ENCODE results near the gene UMODL1. TPM values are rescaled to one million over a fixed set of nuclear protein-coding genes. Genes with fewer than 3 reads are reported as not detected.

The UMODL1 gene
- polyA plus RNA-seq, 3 donors, result not detected

DNA sequence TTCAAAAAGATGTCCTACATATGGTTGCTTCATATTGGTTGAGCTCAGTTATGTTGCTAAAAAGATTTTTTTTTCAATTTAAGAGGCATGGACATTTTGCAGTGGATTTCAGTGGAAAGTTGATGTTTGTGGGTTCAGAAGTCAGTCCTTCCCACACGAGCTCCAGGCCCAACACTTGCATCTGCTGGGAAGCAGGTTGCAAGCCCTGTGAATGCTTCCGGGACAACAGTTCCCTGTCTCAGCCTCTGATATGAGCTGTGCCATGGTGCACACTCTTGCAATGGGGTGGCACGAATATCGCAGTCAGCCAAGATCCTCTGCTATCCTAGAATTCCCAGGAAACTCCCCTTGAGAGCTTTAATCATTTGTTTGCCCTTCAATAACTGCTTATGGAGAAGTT is 117.5 kb downstream of the UMODL1 start:
- Histone ChIP-seq H3K4me1 (ENCODE audit: control insufficient read depth in 1 of 2, insufficient read depth in 2 of 2, low read length in 2 of 2) (peaks cover 47 to 64% of the 10 kb centered on the region in 2 donors), H3K9me3 (replicated peaks in 1 of 2; ENCODE audit: control insufficient read depth in 1 of 2, insufficient read depth in 1 of 2, low read length in 2 of 2) (no peaks in the 10 kb centered on the region), H3K27ac (ENCODE audit: low read depth in 1 of 2, low read length in 2 of 2) (peak overlapping the region; percentile 86 to 91), H3K36me3 (replicated peaks in 1 of 2; ENCODE audit: control insufficient read depth in 1 of 2, insufficient read depth in 2 of 2, low read length in 2 of 2) (no peaks in the 10 kb centered on the region), H4K20me1 (ENCODE audit: insufficient read depth, low read length) (no peaks in the 10 kb centered on the region), H3K4me2 (replicated peaks; ENCODE audit: extremely low read depth, low read length, poor library complexity, severe bottlenecking) (peak overlapping the region; percentile 55), H3K4me3 (replicated peaks in 1 of 3; ENCODE audit: low read depth in 2 of 3, low read length in 3 of 3) (peak overlapping the region in 1 of 3 experiments; percentile 42), H3K9ac (ENCODE audit: insufficient read depth, low read length, poor library complexity, severe bottlenecking) (peak overlapping the region; percentile 53), H3K79me2 (ENCODE audit: insufficient read depth, low read length) (no peaks in the 10 kb centered on the region), H2AFZ (ENCODE audit: insufficient read depth, low read depth, low read length, poor library complexity, severe bottlenecking) (no peak overlapping the region), H3K27me3 (ENCODE audit: control insufficient read depth in 2 of 2, insufficient read depth in 2 of 2, low read length in 2 of 2) (no peaks in the 10 kb centered on the region)
- H3K9me3 Mint-ChIP-seq, result peaks cover 0 to 3% (median 0%) of the 10 kb centered on the region in 7 donors
- WGBS (ENCODE audit: insufficient coverage), result 45% methylated on average over 2 of the region's 4 CpGs
- peaks cover 0 to 12% of the 10 kb centered on the region in 2 donors for H3K36me3 Mint-ChIP-seq
- H3K27me3 Mint-ChIP-seq (ENCODE audit: low read depth in 3 of 3), result peaks cover 2 to 5% (median 3%) of the 10 kb centered on the region in 3 donors
- peak overlapping the region in 1 of 2 donors; percentile 52 for H3K4me3 Mint-ChIP-seq
- TF ChIP-seq, protein P1, sequence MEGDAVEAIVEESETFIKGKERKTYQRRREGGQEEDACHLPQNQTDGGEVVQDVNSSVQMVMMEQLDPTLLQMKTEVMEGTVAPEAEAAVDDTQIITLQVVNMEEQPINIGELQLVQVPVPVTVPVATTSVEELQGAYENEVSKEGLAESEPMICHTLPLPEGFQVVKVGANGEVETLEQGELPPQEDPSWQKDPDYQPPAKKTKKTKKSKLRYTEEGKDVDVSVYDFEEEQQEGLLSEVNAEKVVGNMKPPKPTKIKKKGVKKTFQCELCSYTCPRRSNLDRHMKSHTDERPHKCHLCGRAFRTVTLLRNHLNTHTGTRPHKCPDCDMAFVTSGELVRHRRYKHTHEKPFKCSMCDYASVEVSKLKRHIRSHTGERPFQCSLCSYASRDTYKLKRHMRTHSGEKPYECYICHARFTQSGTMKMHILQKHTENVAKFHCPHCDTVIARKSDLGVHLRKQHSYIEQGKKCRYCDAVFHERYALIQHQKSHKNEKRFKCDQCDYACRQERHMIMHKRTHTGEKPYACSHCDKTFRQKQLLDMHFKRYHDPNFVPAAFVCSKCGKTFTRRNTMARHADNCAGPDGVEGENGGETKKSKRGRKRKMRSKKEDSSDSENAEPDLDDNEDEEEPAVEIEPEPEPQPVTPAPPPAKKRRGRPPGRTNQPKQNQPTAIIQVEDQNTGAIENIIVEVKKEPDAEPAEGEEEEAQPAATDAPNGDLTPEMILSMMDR (IDR thresholded peaks at IDR 0.05), result no peak
- intact Hi-C loops (cut with micrococcal nuclease), result no loop called here
- DNase-seq, result no peak
- H3K27ac Mint-ChIP-seq, result peak overlapping the region; percentile 94 to 98 (median 98)
- peaks cover 71% of the 10 kb centered on the region for H3K4me1 Mint-ChIP-seq

DNA sequence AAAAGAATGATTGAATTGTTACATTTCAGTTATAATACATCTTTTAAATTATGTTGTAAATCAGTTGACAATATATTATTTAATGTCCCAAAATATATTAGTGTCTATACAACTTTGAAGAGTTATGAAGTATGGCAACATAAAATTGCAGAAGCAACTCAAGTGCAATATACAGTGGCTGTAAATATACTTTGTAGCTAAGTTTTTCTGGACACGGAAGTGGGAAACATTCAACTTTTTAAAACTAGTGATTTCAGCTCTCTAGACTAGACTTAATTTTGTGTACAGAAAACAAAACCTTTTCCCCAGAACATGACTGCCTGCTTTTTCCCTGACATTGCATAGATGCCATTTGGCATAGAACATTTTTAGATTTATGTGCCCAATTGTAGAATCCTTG is 118.3 kb downstream of the UMODL1 start:
- Mint-ChIP-seq H3K4me1 (peaks cover 77% of the 10 kb centered on the region), H3K27me3 (ENCODE audit: low read depth in 3 of 3) (peaks cover 2 to 5% (median 3%) of the 10 kb centered on the region in 3 donors), H3K9me3 (peaks cover 0 to 3% (median 0%) of the 10 kb centered on the region in 7 donors), H3K27ac (peak overlapping the region in 6 of 7 donors; percentile 65 to 98 (median 94)), H3K36me3 (peaks cover 0 to 12% of the 10 kb centered on the region in 2 donors), H3K4me3 (no peak overlapping the region)
- intact Hi-C loops (cut with micrococcal nuclease), result no loop called here
- WGBS (ENCODE audit: insufficient coverage), result no CpG with 5 or more reads among the region's 1 CpG
- H3K79me2 ChIP-seq (ENCODE audit: insufficient read depth, low read length), result no peaks in the 10 kb centered on the region
- no peak overlapping the region for H2AFZ ChIP-seq (ENCODE audit: insufficient read depth, low read depth, low read length, poor library complexity, severe bottlenecking)
- H3K4me2 ChIP-seq (replicated peaks; ENCODE audit: extremely low read depth, low read length, poor library complexity, severe bottlenecking), result no peak overlapping the region
- H3K4me1 ChIP-seq (ENCODE audit: control insufficient read depth in 1 of 2, insufficient read depth in 2 of 2, low read length in 2 of 2), result peaks cover 48 to 66% of the 10 kb centered on the region in 2 donors
- peak in 1 of 3 donors; percentile 52 for DNase-seq
- no peaks in the 10 kb centered on the region for H4K20me1 ChIP-seq (ENCODE audit: insufficient read depth, low read length)
- TF ChIP-seq, protein P1 (IDR thresholded peaks at IDR 0.05), result no peak
- H3K9ac ChIP-seq (ENCODE audit: insufficient read depth, low read length, poor library complexity, severe bottlenecking), result no peak overlapping the region
- no peaks in the 10 kb centered on the region for H3K9me3 ChIP-seq (replicated peaks in 1 of 2; ENCODE audit: control insufficient read depth in 1 of 2, insufficient read depth in 1 of 2, low read length in 2 of 2)
- peak overlapping the region; percentile 86 to 91 for H3K27ac ChIP-seq (ENCODE audit: low read depth in 1 of 2, low read length in 2 of 2)
- H3K4me3 ChIP-seq (replicated peaks in 1 of 3; ENCODE audit: low read depth in 2 of 3, low read length in 3 of 3), result no peak overlapping the region
- no peaks in the 10 kb centered on the region for H3K36me3 ChIP-seq (replicated peaks in 1 of 2; ENCODE audit: control insufficient read depth in 1 of 2, insufficient read depth in 2 of 2, low read length in 2 of 2)
- H3K27me3 ChIP-seq (ENCODE audit: control insufficient read depth in 2 of 2, insufficient read depth in 2 of 2, low read length in 2 of 2), result no peaks in the 10 kb centered on the region
